ENCODE measurements around the gene TUBB.

- TF ChIP-seq ZNF70 (CRISPR knock-in tag; IDR thresholded peaks at IDR 0.05) (no peak), TCF4 (CRISPR knock-in tag; IDR thresholded peaks at IDR 0.05; ENCODE audit: borderline replicate concordance) (no peak), ZFP3 (CRISPR knock-in tag; IDR thresholded peaks at IDR 0.05) (no peak), PATZ1 (CRISPR knock-in tag; IDR thresholded peaks at IDR 0.05; ENCODE audit: borderline replicate concordance) (no peak), CREB5 (CRISPR knock-in tag; IDR thresholded peaks at IDR 0.05; ENCODE audit: low read depth) (no peak), SNAI2 (CRISPR knock-in tag; IDR thresholded peaks at IDR 0.05) (no peak), ZFP30 (CRISPR knock-in tag; IDR thresholded peaks at IDR 0.05) (no peak), TSHZ2 (CRISPR knock-in tag; IDR thresholded peaks at IDR 0.05) (no peak), GLIS3 (CRISPR knock-in tag; IDR thresholded peaks at IDR 0.05) (no peak), ARNTL (CRISPR knock-in tag; IDR thresholded peaks at IDR 0.05; ENCODE audit: borderline replicate concordance, low read depth) (no peak), ISL1 (CRISPR knock-in tag; IDR thresholded peaks at IDR 0.05) (no peak), RARB (CRISPR knock-in tag; IDR thresholded peaks at IDR 0.05) (no peak), POU6F1 (CRISPR knock-in tag; IDR thresholded peaks at IDR 0.05; ENCODE audit: borderline replicate concordance, low read depth) (no peak), TOX (CRISPR knock-in tag; IDR thresholded peaks at IDR 0.05; ENCODE audit: borderline replicate concordance) (no peak)
These were observed 28.0 kb downstream of the TUBB start for GRCh38 chr6:30747902-30748769.
